PC-3 (cell line): Measurements from ENCODE around the gene AUTS2. TPM values are rescaled to one million over a fixed set of nuclear protein-coding genes. Genes with fewer than 3 reads are reported as not detected.

Experiments
- ATAC-seq: fragments of 200-7000 bp; cut with Tn5 transposase; 2 replicates; pipeline ENCODE4 v1.9.1; 2020; ENCODE audit warnings: mild to moderate bottlenecking, moderate library complexity
- BruUV-seq: library from RNA; stranded (reverse); fragments of 400-500 nt; replicated peaks from 2 replicates; lab custom pipeline; 2021; lab: Mats Ljungman, UMichigan
- CTCF ChIA-PET: fragments of 300-600 bp; sonication (Branson Sonifier 250); formaldehyde crosslinking; loops from one replicate; lab custom pipeline; 2022; ENCODE audit warnings: antibody characterized with exemption; lab: Charles Lee
- POLR2A ChIA-PET: fragments of 300-600 bp; sonication (Branson Sonifier 250); formaldehyde crosslinking; loops from one replicate; lab custom pipeline; 2022; ENCODE audit warnings: antibody characterized with exemption; ENCODE audit not compliant: unreplicated experiment; lab: Charles Lee
- DNase-seq: peaks from one replicate; pipeline ENCODE4 v3.0.0-alpha.2; 2015
- H2AFZ ChIP-seq: fragments of 300-600 bp; sonication (generic); 2 replicates; pipeline ENCODE4 v1.6.0; 2016; ENCODE audit warnings: antibody characterized with exemption, low read length
- H3F3A ChIP-seq: fragments of 300-600 bp; sonication (generic); one replicate; pipeline ENCODE4 v1.6.0; 2017; ENCODE audit warnings: antibody characterized with exemption, low read length, control low read depth, mild to moderate bottlenecking; ENCODE audit not compliant: unreplicated experiment
- H3K27ac ChIP-seq: fragments of 300-600 bp; sonication (generic); 2 replicates; pipeline ENCODE4 v1.5.1; 2016; ENCODE audit warnings: mild to moderate bottlenecking, low read length
- H3K27me3 ChIP-seq: fragments of 300-600 bp; sonication (generic); 2 replicates; pipeline ENCODE4 v1.6.1; 2016; ENCODE audit warnings: low read length, mixed read lengths
- H3K36me3 ChIP-seq: fragments of 300-600 bp; sonication (generic); 2 replicates; pipeline ENCODE4 v1.6.1; 2016; ENCODE audit warnings: low read depth, mixed run types, low read length, mixed read lengths
- H3K4me1 ChIP-seq: fragments of 300-600 bp; sonication (generic); 2 replicates; pipeline ENCODE4 v1.5.1; 2016; ENCODE audit warnings: low read length; ENCODE audit not compliant: insufficient read depth
- H3K4me2 ChIP-seq: fragments of 300-600 bp; sonication (generic); 2 replicates; pipeline ENCODE4 v1.6.0; 2016; ENCODE audit warnings: low read length
- H3K4me3 ChIP-seq: fragments of 300-600 bp; sonication (generic); 2 replicates; pipeline ENCODE4 v1.5.1; 2016; ENCODE audit warnings: mild to moderate bottlenecking, low read length, mixed read lengths
- H3K79me2 ChIP-seq: fragments of 300-600 bp; sonication (generic); 2 replicates; pipeline ENCODE4 v1.6.1; 2017; ENCODE audit warnings: low read length, mixed read lengths
- H3K9ac ChIP-seq: fragments of 300-600 bp; sonication (generic); 2 replicates; pipeline ENCODE4 v1.6.0; 2016; ENCODE audit warnings: mild to moderate bottlenecking, low read length
- H3K9me2 ChIP-seq: fragments of 300-600 bp; sonication (generic); replicated peaks from 2 replicates; pipeline ENCODE4 v1.6.1; 2016; ENCODE audit warnings: mixed run types, low read length, mixed read lengths
- H3K9me3 ChIP-seq: fragments of 300-600 bp; sonication (generic); 2 replicates; pipeline ENCODE4 v1.6.1; 2016; ENCODE audit warnings: low read length, mixed read lengths
- H4K20me1 ChIP-seq: fragments of 300-600 bp; sonication (generic); 2 replicates; pipeline ENCODE4 v1.6.1; 2016; ENCODE audit warnings: low read length, mixed read lengths
- EZH2 ChIP-seq: fragments of 300-600 bp; sonication (generic); IDR thresholded peaks from one replicate; pipeline ENCODE4 v1.6.1; 2017; ENCODE audit warnings: antibody characterized with exemption, mild to moderate bottlenecking, low read length; ENCODE audit not compliant: unreplicated experiment
- EZH2phosphoT487 ChIP-seq: fragments of 300-600 bp; sonication (generic); IDR thresholded peaks from 2 replicates; pipeline ENCODE4 v1.6.1; 2018; ENCODE audit warnings: mild to moderate bottlenecking, antibody characterized with exemption, low read length, borderline replicate concordance
- intact Hi-C: fragments of 100-400 bp; cut with micrococcal nuclease; formaldehyde crosslinking; loops from 2 replicates; pipeline ENCODE4 v1.9.0; 2023
- total RNA-seq: library from RNA; depleted of rRNA; stranded (reverse); fragments of >200 nt; gene quantifications from 2 replicates; pipeline ENCODE4 v1.2.3, GENCODE V29; 2014
- TF ChIP-seq, protein P1 (sequence below): fragments of 300-600 bp; sonication (generic); conservative IDR thresholded peaks from 2 replicates; pipeline ENCODE4 v1.5.1; 2017; ENCODE audit warnings: antibody characterized with exemption, low read depth, mild to moderate bottlenecking, low read length

The AUTS2 gene
- total RNA-seq, 1 experiment from 2014 or later, result not detected

DNA sequence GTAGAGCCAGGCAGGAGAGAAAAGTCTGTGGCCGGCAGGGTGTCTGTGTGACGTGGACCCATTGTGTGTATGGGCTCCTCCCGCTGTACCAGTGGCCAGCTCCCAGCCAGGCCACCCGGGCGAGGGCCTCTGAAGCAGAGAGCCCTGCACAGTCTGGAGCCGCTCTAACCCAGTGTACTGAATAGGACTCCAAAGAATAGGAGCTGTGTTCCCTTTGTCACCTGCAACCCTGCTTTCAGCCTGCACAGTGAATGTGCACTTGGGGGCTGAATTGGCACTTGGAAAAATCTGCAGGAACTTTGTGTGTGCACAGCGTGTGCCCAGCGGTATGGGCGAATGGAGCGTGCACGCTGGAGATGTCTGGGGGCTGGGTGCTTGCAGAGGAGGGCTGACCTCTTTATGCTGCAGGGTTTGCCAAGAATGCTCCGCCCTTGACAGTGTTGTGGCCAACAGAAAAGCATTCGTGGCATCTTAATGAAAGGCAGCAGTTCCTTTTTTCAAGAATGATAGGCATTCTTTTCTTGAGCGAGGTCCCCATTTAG is 216.2 kb downstream of the AUTS2 start:
- H3K4me2 ChIP-seq, result no peak overlapping the region
- CTCF ChIA-PET, result no interaction called here
- intact Hi-C loops, result no loop called here
- no peaks in the 10 kb centered on the region for H4K20me1 ChIP-seq
- H3K9me3 ChIP-seq, result 0 out of 2 replicates have a peak, but pooled peaks cover 5% of the 10 kb centered on the region
- no peaks in the 10 kb centered on the region for H3K79me2 ChIP-seq
- POLR2A ChIA-PET, result no interaction called here
- H2AFZ ChIP-seq, result no peak overlapping the region
- DNase-seq (no peak), ATAC-seq (no peak)
- no peak overlapping the region for H3K9ac ChIP-seq
- H3K27me3 ChIP-seq, result no peaks in the 10 kb centered on the region
- no peaks in the 10 kb centered on the region for H3K9me2 ChIP-seq
- H3K4me3 ChIP-seq, result no peak overlapping the region
- no peak for TF ChIP-seq EZH2phosphoT487
- no peak for TF ChIP-seq EZH2
- TF ChIP-seq, protein P1, sequence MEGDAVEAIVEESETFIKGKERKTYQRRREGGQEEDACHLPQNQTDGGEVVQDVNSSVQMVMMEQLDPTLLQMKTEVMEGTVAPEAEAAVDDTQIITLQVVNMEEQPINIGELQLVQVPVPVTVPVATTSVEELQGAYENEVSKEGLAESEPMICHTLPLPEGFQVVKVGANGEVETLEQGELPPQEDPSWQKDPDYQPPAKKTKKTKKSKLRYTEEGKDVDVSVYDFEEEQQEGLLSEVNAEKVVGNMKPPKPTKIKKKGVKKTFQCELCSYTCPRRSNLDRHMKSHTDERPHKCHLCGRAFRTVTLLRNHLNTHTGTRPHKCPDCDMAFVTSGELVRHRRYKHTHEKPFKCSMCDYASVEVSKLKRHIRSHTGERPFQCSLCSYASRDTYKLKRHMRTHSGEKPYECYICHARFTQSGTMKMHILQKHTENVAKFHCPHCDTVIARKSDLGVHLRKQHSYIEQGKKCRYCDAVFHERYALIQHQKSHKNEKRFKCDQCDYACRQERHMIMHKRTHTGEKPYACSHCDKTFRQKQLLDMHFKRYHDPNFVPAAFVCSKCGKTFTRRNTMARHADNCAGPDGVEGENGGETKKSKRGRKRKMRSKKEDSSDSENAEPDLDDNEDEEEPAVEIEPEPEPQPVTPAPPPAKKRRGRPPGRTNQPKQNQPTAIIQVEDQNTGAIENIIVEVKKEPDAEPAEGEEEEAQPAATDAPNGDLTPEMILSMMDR, result no peak
- H3K27ac ChIP-seq, result no peak overlapping the region
- BruUV-seq, result no TSS peak
- no peaks in the 10 kb centered on the region for H3K4me1 ChIP-seq
- H3K36me3 ChIP-seq, result no peaks in the 10 kb centered on the region
- no peaks in the 10 kb centered on the region for H3F3A ChIP-seq

DNA sequence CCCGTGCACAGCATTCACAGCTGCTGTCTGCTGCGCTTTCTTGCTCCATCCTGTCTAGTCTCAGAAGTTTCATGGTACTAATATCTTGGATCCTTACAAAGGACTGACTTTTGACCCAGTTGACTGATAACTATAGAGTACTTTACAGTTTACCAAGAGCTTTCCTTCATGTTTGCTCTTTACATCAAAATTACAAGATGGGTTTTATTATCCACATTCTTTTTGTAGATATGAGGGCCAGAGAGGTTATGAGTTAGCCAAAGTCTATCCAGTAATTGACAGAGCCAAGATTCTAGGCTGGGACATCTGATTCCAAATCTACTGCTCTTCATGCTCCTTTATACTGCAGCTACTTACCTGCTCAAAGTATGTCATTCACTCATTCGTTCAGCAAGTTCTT is 218.2 kb downstream of the AUTS2 start:
- no peak overlapping the region for H2AFZ ChIP-seq
- no TSS peak for BruUV-seq
- no peaks in the 10 kb centered on the region for H3K9me2 ChIP-seq
- POLR2A ChIA-PET, result no interaction called here
- TF ChIP-seq, protein P1, result no peak
- TF ChIP-seq EZH2 (no peak), EZH2phosphoT487 (no peak)
- no peak overlapping the region for H3K4me2 ChIP-seq
- no peaks in the 10 kb centered on the region for H4K20me1 ChIP-seq
- DNase-seq, result no peak
- H3K27me3 ChIP-seq, result no peaks in the 10 kb centered on the region
- H3K4me3 ChIP-seq, result no peak overlapping the region
- H3K4me1 ChIP-seq, result no peaks in the 10 kb centered on the region
- CTCF ChIA-PET, result no interaction called here
- H3K79me2 ChIP-seq, result no peaks in the 10 kb centered on the region
- 0 out of 2 replicates have a peak, but pooled peaks cover 4% of the 10 kb centered on the region for H3K9me3 ChIP-seq
- no peak overlapping the region for H3K27ac ChIP-seq
- intact Hi-C loops, result no loop called here
- ATAC-seq, result no peak
- H3F3A ChIP-seq, result no peaks in the 10 kb centered on the region
- no peak overlapping the region for H3K9ac ChIP-seq
- H3K36me3 ChIP-seq, result no peaks in the 10 kb centered on the region

DNA sequence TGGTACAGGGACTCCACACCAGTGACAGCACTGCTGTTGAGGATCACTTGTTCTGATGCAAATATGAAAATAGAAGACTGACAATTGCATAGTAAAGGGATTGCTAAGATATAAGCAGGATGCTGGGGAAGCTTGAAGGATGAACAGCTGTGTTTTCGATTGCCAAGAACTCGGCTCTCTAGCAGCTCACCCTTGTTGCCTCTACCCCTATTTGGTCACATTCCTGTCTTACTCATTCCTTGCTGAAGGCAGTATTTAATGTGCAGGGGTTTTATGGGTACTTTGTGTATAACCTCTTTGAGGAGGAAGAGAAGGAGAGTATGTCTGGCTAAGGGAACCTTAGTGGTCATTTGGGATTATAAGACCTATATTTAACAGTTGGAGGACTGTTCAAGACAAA is 218.8 kb downstream of the AUTS2 start:
- Histone ChIP-seq H3K27ac (no peak overlapping the region), H4K20me1 (no peaks in the 10 kb centered on the region), H2AFZ (no peak overlapping the region), H3F3A (no peaks in the 10 kb centered on the region), H3K9me3 (no peaks in the 10 kb centered on the region), H3K36me3 (no peaks in the 10 kb centered on the region), H3K4me1 (no peaks in the 10 kb centered on the region), H3K9ac (no peak overlapping the region), H3K27me3 (no peaks in the 10 kb centered on the region), H3K9me2 (no peaks in the 10 kb centered on the region), H3K4me3 (no peak overlapping the region), H3K4me2 (no peak overlapping the region), H3K79me2 (no peaks in the 10 kb centered on the region)
- TF ChIP-seq EZH2phosphoT487, result no peak
- TF ChIP-seq, protein P1, result no peak
- TF ChIP-seq EZH2, result no peak
- ATAC-seq, result no peak
- BruUV-seq, result no TSS peak
- ChIA-PET POLR2A (no interaction called here), CTCF (no interaction called here)
- DNase-seq, result no peak
- intact Hi-C loops, result no loop called here
